GM12801 (cell line): ENCODE measurements around the gene TENM3.

Source experiments
- TF ChIP-seq, protein P1 (sequence below): IDR thresholded peaks from one replicate; pipeline ENCODE4 v1.5.1; 2011; ENCODE audit warnings: control low read depth; ENCODE audit not compliant: insufficient read length; ENCODE audit errors: extremely low read depth

TENM3 gene

DNA sequence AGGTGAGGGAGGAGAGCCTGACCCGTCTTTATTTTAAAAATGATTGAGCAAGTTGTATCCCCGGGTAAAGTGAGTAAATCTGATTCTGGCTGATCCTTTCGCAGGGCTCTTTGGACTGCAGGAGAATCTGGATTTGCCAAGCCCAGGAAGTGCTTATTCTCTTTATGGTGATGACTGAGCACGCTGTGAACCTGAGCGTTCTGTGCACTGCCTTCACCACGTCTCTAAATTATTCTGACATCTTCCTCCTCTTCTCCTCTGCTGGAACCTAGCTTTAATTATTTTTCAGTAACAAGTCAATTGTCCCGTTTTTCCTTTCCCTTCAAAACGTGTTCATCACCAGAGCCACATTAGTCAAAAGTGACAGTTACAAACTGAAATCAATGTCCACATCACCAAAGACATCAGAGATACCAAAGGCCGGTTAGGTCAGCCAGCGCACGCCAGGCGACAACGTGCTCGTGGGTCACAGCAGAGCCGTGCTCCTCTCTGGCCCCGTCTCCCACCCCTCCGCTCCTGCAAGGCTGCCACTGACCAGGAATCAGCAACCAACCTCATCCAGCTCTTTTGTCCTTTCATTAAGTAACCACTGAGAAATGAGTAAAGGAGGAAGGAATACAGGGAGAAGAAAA is 599.7 kb downstream of the TENM3 start:
- TF ChIP-seq, protein P1, sequence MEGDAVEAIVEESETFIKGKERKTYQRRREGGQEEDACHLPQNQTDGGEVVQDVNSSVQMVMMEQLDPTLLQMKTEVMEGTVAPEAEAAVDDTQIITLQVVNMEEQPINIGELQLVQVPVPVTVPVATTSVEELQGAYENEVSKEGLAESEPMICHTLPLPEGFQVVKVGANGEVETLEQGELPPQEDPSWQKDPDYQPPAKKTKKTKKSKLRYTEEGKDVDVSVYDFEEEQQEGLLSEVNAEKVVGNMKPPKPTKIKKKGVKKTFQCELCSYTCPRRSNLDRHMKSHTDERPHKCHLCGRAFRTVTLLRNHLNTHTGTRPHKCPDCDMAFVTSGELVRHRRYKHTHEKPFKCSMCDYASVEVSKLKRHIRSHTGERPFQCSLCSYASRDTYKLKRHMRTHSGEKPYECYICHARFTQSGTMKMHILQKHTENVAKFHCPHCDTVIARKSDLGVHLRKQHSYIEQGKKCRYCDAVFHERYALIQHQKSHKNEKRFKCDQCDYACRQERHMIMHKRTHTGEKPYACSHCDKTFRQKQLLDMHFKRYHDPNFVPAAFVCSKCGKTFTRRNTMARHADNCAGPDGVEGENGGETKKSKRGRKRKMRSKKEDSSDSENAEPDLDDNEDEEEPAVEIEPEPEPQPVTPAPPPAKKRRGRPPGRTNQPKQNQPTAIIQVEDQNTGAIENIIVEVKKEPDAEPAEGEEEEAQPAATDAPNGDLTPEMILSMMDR: no peak

DNA sequence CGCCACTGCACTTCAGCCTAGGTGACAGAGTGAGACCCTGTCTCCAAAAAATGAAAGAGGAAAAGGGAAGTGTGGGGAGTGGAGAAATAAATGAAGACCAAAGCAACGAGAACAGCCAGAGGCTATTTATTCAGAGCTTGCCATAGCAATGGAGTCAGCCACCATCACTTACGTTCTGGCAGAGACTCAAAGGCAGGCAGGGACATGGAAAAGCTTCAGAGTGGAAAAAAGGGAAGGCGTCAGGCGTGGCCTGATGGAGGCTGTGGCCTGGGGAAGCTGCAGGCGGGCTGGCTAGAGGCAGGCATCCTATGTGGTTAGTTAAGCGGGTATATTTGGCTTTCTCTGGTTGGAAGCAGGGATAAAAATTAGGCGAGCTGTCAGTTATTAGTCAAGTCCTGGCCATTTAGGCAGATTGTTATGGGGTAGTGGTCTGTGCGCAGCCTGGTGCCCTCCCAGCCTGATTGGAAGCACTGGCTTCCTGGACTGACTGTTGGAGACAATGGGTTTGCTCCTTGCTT is 600.7 kb downstream of the TENM3 start:
- TF ChIP-seq, protein P1: no peak

DNA sequence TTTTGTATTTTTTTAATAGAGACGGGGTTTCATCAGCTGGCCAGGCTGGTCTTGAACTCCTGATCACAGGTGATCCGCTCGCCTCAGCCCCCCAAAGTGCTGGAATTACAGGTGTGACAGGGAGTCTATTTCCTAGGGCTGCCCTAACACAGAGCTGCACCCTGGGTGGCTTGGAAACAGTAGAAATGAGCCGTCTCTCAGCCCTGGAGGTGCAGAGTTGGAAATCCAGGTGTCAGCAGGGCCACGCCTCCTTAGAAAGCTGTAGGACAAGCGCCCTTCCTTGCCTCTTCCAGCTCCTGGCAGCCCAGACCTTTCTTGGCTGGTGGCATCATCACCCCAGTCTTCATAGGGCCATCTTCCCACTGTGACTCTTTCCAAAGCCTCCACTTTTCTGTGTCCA is 602.4 kb downstream of the TENM3 start:
- TF ChIP-seq, protein P1: no peak

DNA sequence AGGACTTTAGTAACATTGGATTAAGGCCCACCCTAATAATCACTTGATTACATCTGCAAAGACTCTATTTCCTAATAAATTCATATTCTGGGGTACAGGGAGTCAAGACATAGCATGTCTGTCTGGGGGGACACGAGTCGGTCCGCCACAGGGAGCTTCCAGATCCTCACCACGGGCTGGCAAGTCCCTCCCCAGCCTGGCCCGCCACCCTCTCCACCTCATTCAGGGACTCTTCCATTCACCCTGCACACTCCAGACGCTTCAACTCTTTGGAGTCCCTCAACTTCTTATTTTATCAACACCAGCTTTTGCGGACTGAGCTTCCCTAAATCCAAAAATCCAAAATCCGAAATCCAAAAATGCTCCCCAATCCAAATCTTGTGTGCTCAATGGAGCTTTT is 602.8 kb downstream of the TENM3 start:
- TF ChIP-seq, protein P1: no peak

DNA sequence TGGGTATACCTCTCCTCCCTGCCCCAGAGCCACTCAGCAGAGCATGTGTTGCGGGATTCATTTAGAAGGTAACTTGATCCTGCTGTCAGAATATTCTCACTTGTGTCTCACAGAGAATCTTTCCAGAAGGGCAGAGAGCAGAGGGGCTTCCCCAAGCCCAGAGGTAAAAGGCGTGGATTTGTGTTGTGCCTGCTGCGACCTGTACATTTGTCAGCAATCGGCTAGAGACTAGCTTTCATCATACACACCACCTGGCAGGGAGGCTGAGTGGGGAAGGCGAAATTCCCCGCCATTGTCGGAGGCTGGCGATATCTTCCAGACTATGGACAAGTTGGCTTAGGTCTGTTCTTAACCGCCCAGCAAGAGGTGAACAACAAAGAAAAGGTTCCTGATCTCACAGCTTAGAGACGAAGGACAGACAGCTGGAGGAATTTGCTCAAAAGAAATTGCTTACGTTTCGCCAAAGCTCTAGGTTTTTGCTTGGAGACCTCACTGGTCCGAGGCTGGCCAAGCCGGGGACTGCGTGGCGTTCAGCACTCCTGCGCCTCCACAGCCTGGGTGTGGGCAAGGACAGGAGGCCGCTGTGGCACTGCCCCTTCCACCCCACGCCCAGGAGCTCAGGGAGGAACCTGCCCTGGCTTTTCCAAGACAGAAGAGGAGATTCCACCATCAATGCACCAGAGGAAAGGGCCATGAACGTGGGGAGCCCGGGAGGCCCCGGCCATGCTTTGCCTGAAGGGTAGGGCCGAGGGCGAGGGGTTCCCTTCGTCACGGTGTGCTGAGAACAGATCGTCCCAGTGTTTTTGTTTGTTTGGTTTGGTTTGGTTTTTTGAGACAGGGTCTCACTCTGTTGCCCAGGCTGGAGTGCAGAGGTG is 604.6 kb downstream of the TENM3 start:
- TF ChIP-seq, protein P1: no peak

DNA sequence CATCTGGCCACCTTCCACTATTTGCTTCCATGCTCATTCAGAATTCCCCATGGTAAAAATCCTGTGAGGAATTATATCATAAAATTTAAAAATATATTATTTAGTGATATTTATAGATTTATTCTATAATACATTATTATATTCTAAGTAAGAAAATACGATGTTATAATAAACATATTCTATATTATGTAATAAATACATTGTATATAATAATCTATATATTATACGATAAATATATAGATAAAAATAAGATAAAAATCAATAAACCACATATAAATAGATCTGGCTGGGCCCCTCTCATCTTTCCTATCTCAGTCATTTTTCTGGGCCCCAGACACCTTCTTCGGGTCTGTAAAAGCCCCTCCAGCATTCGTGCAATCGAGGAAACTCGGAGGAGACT is 605.5 kb downstream of the TENM3 start:
- TF ChIP-seq, protein P1: no peak
